Measurements from ENCODE around the gene TICRR.

The TICRR gene

DNA sequence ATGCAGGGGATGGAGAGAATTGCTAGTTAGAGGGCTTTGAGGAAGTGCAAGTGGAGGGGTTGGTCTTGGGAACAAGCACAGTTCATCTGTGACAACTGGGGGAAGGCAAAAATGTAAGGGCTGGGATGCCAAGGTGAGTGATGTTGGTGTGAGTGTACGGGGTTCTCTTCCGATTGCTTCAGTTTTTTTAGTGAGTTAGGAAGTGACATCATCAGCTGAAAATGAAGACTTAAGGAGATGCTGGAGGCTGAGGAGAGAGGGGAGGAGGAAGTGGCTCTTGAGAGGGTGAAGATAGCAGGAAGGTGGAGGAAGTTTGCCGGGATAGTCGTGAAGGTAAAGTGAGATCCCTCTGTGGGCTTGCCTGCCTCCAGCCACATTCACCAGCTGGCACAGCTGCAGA is 12.7 kb downstream of the TICRR start:
- Histone ChIP-seq H3K4me3 (no peak overlapping the region), H3K27me3 (no peaks in the 10 kb centered on the region), H3K9ac (no peak overlapping the region), H3K4me2 (no peak overlapping the region), H3K9me3 (no peaks in the 10 kb centered on the region), H4K20me1 (peaks cover 49% of the 10 kb centered on the region), H3K27ac (no peak overlapping the region), H3K36me3 (peaks cover 96% of the 10 kb centered on the region), H3K4me1 (no peaks in the 10 kb centered on the region)
- no peak for TF ChIP-seq Cebpa-rat (IDR thresholded peaks at IDR 0.05)

DNA sequence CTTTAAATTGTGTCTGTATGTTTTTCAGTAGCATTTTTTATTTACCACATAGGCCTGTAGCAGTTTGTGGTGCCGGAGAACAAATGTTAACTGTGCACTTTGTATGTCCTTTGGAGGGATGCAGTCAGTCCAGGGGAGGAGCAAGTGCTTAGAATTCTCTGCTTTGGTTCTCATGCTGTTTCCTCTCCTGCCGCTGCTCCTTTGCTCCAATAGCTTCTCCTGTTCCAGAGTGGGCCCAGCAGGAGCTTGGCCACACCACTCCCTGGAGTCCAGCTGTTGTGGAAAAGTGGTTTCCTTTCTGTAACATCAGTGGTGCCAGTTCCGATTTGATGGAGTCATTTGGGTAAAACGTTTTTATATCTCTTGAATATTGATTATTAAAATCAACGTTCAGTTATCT is 16.6 kb downstream of the TICRR start:
- H3K27ac ChIP-seq = no peak overlapping the region
- H4K20me1 ChIP-seq = peaks cover 34% of the 10 kb centered on the region
- H3K4me2 ChIP-seq = no peak overlapping the region; the same call in 1 of the 2 replicates
- peaks cover 21% of the 10 kb centered on the region for H3K4me1 ChIP-seq
- H3K4me3 ChIP-seq = no peak overlapping the region
- TF ChIP-seq Cebpa-rat (IDR thresholded peaks at IDR 0.05) = no peak
- no peak overlapping the region for H3K9ac ChIP-seq
- peaks cover 91% of the 10 kb centered on the region for H3K36me3 ChIP-seq
- no peaks in the 10 kb centered on the region for H3K9me3 ChIP-seq
- H3K27me3 ChIP-seq = no peaks in the 10 kb centered on the region

DNA sequence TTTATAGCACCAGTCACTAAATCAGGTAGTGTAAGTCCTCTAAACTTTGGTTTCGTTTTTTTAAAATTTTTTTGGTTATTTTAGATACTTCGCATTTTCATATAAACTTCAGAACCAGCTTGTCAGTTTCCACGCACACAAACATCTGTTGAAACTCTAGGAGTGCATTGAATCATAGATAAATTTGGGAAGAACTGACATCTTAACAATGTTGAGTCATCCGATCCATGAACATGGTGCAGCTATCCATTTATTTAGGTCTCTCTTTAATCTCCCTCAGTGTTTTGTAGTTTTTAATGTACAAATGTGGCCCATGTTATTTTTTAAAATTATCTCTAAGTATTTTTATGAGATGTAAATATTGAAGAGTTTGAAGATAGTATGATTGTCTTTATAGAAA is 17.7 kb downstream of the TICRR start:
- no peaks in the 10 kb centered on the region for H3K9me3 ChIP-seq
- no peaks in the 10 kb centered on the region for H3K27me3 ChIP-seq
- H3K9ac ChIP-seq = no peak overlapping the region
- peaks cover 30% of the 10 kb centered on the region for H3K4me1 ChIP-seq
- H4K20me1 ChIP-seq = peaks cover 23% of the 10 kb centered on the region
- peaks cover 81% of the 10 kb centered on the region for H3K36me3 ChIP-seq
- no peak for TF ChIP-seq Cebpa-rat (IDR thresholded peaks at IDR 0.05)
- H3K27ac ChIP-seq = no peak overlapping the region
- H3K4me3 ChIP-seq = no peak overlapping the region
- H3K4me2 ChIP-seq = no peak overlapping the region

DNA sequence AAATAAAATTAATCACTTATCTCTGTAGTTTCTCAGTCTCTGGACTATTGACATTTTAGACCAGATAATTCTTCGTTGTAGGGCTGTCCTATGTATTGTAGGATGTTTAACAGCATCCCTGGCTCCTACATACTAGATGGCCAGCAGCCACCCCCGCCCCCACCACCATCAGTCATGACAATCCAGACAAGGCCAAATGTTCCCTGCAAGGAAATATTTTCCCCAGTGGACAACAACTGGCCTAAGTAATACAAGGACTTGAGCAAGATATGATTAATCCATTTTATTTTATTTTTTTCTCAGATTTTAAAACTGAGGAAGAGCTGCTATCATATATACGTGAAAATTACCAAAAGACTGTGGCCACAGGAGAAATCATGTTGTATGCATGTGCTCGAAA is 23.8 kb downstream of the TICRR start:
- no peaks in the 10 kb centered on the region for H3K9me3 ChIP-seq
- peaks cover 8% of the 10 kb centered on the region; the same call in 1 of the 2 replicates for H4K20me1 ChIP-seq
- no peaks in the 10 kb centered on the region for H3K27me3 ChIP-seq
- peaks cover 30% of the 10 kb centered on the region for H3K4me1 ChIP-seq
- H3K9ac ChIP-seq = no peak overlapping the region
- no peak overlapping the region for H3K4me2 ChIP-seq
- H3K4me3 ChIP-seq = no peak overlapping the region
- no peak overlapping the region for H3K27ac ChIP-seq
- no peak for TF ChIP-seq Cebpa-rat (IDR thresholded peaks at IDR 0.05)
- peaks cover 82% of the 10 kb centered on the region for H3K36me3 ChIP-seq

DNA sequence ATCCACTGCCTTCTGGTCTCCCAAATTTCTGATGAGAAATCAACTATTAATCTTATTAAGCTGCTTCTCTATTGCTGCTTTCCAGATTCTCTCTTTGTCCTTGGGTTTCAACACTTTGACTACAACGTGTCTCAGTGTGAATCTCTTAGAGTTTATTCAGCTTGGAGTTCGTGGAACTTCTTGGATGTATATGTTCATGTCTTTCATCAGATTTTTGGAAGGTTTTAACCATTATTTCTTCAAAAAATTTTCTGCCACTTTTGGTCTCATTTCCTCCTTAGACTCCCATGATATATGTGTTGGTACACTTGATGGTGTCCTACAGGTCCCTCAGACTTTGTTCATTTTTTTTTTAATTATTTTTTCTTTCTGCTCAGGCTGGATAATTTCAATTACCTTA is 36.0 kb downstream of the TICRR start:
- H3K27me3 ChIP-seq = no peaks in the 10 kb centered on the region
- no peak for TF ChIP-seq Cebpa-rat (IDR thresholded peaks at IDR 0.05)
- no peaks in the 10 kb centered on the region for H4K20me1 ChIP-seq
- no peak overlapping the region for H3K4me3 ChIP-seq
- H3K4me2 ChIP-seq = no peak overlapping the region
- peaks cover 22% of the 10 kb centered on the region for H3K9me3 ChIP-seq
- H3K36me3 ChIP-seq = peaks cover 99% of the 10 kb centered on the region
- no peak overlapping the region for H3K9ac ChIP-seq
- H3K27ac ChIP-seq = no peak overlapping the region
- no peaks in the 10 kb centered on the region for H3K4me1 ChIP-seq

DNA sequence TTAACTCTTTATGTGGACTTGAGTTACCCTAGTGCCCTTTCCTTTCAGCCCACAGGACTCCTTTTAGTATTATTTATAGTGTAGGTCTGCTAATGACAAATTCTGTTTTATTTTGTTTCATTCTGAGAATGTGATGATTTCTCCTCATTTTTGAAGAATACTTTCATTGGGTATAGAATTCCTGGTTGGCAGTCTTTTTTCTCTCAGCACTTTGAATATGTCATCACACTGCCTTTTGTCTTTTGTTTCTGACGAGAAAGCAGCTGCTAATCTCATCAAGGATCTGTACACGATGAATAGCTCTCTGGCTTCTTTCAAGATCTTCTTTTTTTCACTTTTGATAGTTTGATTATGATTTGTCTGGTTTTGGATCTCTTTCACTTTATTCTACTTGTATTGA is 37.8 kb downstream of the TICRR start:
- H3K9me3 ChIP-seq = peaks cover 22% of the 10 kb centered on the region
- no peak overlapping the region for H3K27ac ChIP-seq
- no peak overlapping the region for H3K4me3 ChIP-seq
- no peaks in the 10 kb centered on the region for H3K4me1 ChIP-seq
- H4K20me1 ChIP-seq = no peaks in the 10 kb centered on the region
- H3K36me3 ChIP-seq = peaks cover 99% of the 10 kb centered on the region
- TF ChIP-seq Cebpa-rat (IDR thresholded peaks at IDR 0.05) = no peak
- H3K9ac ChIP-seq = no peak overlapping the region
- H3K4me2 ChIP-seq = no peak overlapping the region
- no peaks in the 10 kb centered on the region for H3K27me3 ChIP-seq

DNA sequence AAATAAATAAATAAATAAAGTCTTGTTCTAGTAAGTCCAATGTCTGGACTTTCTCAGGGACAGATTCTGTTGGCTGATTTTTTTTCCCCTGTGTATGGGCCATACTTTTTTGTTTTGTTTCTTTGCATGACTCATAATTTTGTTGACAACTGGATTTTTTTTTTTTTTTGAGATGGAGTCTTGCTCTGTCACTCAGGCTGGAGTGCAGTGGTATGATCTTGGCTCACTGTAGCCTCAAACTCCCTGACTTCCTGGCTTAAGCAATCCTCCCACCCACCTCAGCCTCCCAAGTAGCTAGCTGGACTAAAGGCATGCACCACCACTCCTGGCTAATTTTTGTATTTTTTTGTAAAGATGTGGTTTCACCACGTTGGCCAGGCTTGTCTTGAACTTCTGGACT is 38.9 kb downstream of the TICRR start:
- Histone ChIP-seq H3K4me2 (no peak overlapping the region), H3K36me3 (peaks cover 99% of the 10 kb centered on the region)
- no peak for TF ChIP-seq Cebpa-rat (IDR thresholded peaks at IDR 0.05)

DNA sequence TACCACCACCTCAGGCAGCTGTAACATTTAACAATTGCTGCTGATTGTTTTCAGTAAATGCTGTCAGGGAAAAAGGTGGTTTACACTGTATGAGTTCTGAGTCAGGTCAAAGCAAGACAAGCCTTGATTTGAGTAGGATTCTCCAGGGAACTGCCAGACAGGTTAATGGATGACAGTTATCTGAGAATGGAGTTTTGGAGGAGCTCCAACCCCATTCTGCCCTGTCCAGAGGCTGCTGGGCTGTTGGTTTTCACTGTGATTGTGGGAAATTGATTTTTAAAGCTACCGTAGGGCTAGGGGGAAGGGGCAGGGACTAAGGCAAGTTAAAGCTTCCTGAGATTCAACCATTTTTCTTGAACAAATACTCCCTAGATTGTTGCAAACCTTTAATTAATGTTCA is 39.9 kb downstream of the TICRR start:
- no peak for TF ChIP-seq Cebpa-rat (IDR thresholded peaks at IDR 0.05)
- H3K9ac ChIP-seq = no peak overlapping the region
- no peak overlapping the region for H3K27ac ChIP-seq
- H3K4me3 ChIP-seq = no peak overlapping the region
- H3K4me1 ChIP-seq = no peaks in the 10 kb centered on the region
- H4K20me1 ChIP-seq = no peaks in the 10 kb centered on the region
- no peak overlapping the region for H3K4me2 ChIP-seq
- H3K9me3 ChIP-seq = peaks cover 22% of the 10 kb centered on the region
- H3K27me3 ChIP-seq = no peaks in the 10 kb centered on the region
- H3K36me3 ChIP-seq = peaks cover 99% of the 10 kb centered on the region

More for the DNA sequence above, 38.9 kb downstream of the TICRR start:
- no peak overlapping the region for H3K27ac ChIP-seq
- H3K9ac ChIP-seq = no peak overlapping the region
- no peaks in the 10 kb centered on the region for H3K4me1 ChIP-seq
- H4K20me1 ChIP-seq = no peaks in the 10 kb centered on the region
- peaks cover 22% of the 10 kb centered on the region for H3K9me3 ChIP-seq
- H3K27me3 ChIP-seq = no peaks in the 10 kb centered on the region
- H3K4me3 ChIP-seq = no peak overlapping the region

DNA sequence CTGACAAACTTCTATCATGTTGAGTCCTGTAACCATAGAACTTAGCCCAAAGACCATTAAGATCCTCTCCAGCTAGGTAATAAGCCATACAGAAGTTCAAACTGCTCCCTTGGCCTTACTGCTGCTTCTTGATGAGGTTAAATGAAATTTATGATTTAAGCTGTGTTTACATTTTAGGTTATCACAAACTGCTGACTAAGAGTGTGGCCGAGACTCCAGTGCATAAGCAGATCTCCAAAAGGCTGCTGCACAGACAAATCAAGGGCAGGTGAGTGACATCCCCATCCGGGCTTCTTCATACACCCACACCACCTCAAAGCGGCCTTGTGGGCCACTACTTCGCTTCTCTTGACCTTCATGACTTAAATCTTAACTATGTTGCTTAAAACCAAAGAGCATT is 41.0 kb downstream of the TICRR start:
- Histone ChIP-seq H3K4me3 (no peak overlapping the region), H3K4me1 (no peaks in the 10 kb centered on the region), H3K27me3 (no peaks in the 10 kb centered on the region), H3K9ac (no peak overlapping the region), H3K4me2 (no peak overlapping the region), H4K20me1 (no peaks in the 10 kb centered on the region), H3K27ac (no peak overlapping the region), H3K9me3 (peaks cover 20% of the 10 kb centered on the region), H3K36me3 (peaks cover 99% of the 10 kb centered on the region)
- TF ChIP-seq Cebpa-rat (IDR thresholded peaks at IDR 0.05) = no peak

DNA sequence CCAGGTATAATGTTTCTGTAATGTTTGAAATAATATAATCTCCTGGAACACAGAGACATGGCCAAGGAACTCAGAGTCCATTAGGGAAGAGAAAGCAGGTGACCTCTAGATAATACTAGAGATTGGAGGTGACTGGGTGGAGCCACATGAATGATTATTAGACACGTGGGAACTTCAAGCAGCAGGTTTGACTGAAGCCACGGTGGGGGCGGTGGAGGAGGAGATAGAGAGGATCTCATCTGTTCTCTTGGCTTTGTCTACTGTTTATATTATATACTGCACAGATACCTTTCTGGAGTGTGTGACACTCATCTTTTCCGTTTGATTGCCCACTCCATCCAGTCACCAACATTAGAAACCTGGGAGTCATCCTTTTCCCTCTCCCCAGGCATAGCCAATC is 46.3 kb downstream of the TICRR start:
- Histone ChIP-seq H3K4me2 (no peak overlapping the region), H3K4me3 (no peak overlapping the region), H3K27ac (no peak overlapping the region), H3K9ac (no peak overlapping the region), H3K4me1 (peaks cover 2% of the 10 kb centered on the region; the same call in 1 of the 2 replicates), H3K27me3 (no peaks in the 10 kb centered on the region), H3K36me3 (peaks cover 100% of the 10 kb centered on the region), H3K9me3 (no peaks in the 10 kb centered on the region), H4K20me1 (peaks cover 16% of the 10 kb centered on the region; the same call in 1 of the 2 replicates)
- no peak for TF ChIP-seq Cebpa-rat (IDR thresholded peaks at IDR 0.05)

DNA sequence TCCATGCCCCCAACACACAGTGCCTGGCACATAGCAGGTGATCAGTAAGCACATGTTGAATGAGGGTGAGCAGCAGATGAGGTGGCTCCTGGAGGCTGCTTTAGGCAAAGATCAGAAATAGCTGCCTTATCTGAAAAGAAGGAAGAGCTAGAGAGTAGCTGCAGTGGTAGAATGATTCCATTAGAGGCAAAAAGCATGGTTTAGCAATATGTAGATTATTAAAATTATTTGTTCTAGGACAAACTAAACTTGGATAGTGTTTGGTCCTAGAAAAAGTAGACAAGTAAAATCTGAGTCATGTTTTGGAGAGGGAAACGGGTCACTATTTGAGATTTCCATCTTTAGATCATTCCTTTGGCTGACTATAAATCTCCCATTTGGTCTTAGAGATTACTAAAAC is 47.9 kb downstream of the TICRR start:
- Histone ChIP-seq H3K9ac (no peak overlapping the region), H3K4me2 (no peak overlapping the region), H3K4me3 (no peak overlapping the region), H3K9me3 (no peaks in the 10 kb centered on the region), H3K36me3 (peaks cover 100% of the 10 kb centered on the region), H3K27me3 (no peaks in the 10 kb centered on the region), H3K27ac (no peak overlapping the region), H3K4me1 (peaks cover 19% of the 10 kb centered on the region), H4K20me1 (peaks cover 23% of the 10 kb centered on the region; the same call in 1 of the 2 replicates)
- TF ChIP-seq Cebpa-rat (IDR thresholded peaks at IDR 0.05) = no peak
